Activated CD4-positive, CD25-positive, alpha-beta regulatory T cell treated with anti-CD3 and anti-CD28 coated beads, Interleukin-2, amount 50 U/mL, for 24 hours (primary cell): ENCODE measurements around the gene CCDC134.
"Not testable (repeated sequence)": the region's sequence is repeated elsewhere in the genome, so short reads cannot be mapped to it uniquely, and the experiment has no call there.

Experiments
- ATAC-seq, 2 donors: fragments of 150-1000 bp; cut with Tn5 transposase; one replicate each; pipeline ENCODE4 v1.10.0; 2021; ENCODE audit warnings: mild to moderate bottlenecking in 1 of 2, moderate library complexity in 1 of 2

Gene CCDC134

GRCh38 chr22:41825376-41825775, 24.9 kb downstream of the CCDC134 start:
- ATAC-seq, result no peak

GRCh38 chr22:41826021-41826420, 25.5 kb downstream of the CCDC134 start:
- ATAC-seq, result no peak

- no peak for ATAC-seq
These were observed 26.2 kb downstream of the CCDC134 start for GRCh38 chr22:41826430-41827383.

GRCh38 chr22:41827671-41828070, 27.2 kb downstream of the CCDC134 start:
- ATAC-seq, result no peak

- ATAC-seq, result no peak
These were observed 28.0 kb downstream of the CCDC134 start for GRCh38 chr22:41828516-41828915.

GRCh38 chr22:41830174-41830573, 29.7 kb downstream of the CCDC134 start:
- ATAC-seq, result no peak

GRCh38 chr22:41831383-41831782, 30.9 kb downstream of the CCDC134 start:
- ATAC-seq, result no peak

- ATAC-seq, result no peak
These were observed 31.5 kb downstream of the CCDC134 start for GRCh38 chr22:41831828-41832552.

GRCh38 chr22:41832553-41833368, 32.3 kb downstream of the CCDC134 start, which contains the start of gene SREBF2:
SREBF2 (plus strand) TSS chr22:41833105; CDS start chr22:41833271, 166 bp downstream.
- ATAC-seq, result peak; percentile 94 to 95

- ATAC-seq, result peak; percentile 9 to 12
These were observed 33.0 kb downstream of the CCDC134 start for GRCh38 chr22:41833369-41834004.

- ATAC-seq, result no peak
These were observed 33.8 kb downstream of the CCDC134 start for GRCh38 chr22:41834005-41834944.

GRCh38 chr22:41835462-41835861, 35.0 kb downstream of the CCDC134 start:
- ATAC-seq, result not testable (repeated sequence)

- ATAC-seq, result no peak
These were observed 36.1 kb downstream of the CCDC134 start for GRCh38 chr22:41836551-41836950.

GRCh38 chr22:41838842-41839618, 38.6 kb downstream of the CCDC134 start:
- ATAC-seq, result no peak

- no peak for ATAC-seq
These were observed 39.7 kb downstream of the CCDC134 start for GRCh38 chr22:41840216-41840615.

- no peak for ATAC-seq
These were observed 40.7 kb downstream of the CCDC134 start for GRCh38 chr22:41841085-41841712.

- peak; percentile 94 to 96 for ATAC-seq
These were observed 42.8 kb downstream of the CCDC134 start for GRCh38 chr22:41842996-41843970.

- no peak for ATAC-seq
These were observed 43.6 kb downstream of the CCDC134 start for GRCh38 chr22:41844036-41844435.
